Suprapubic skin (tissue), 4 donors: ENCODE measurements around the gene PIP5KL1. TPM values are rescaled to one million over a fixed set of nuclear protein-coding genes. Genes with fewer than 3 reads are reported as not detected.
A peak's percentile ranks its signal among the peaks of the same experiment; 100 is the strongest.

Experiments
- DNase-seq, 2 donors: peaks; one replicate each; pipeline ENCODE4 v3.0.0-alpha.2; 2019; ENCODE audit warnings: low spot score in 2 of 2
- H3K27ac ChIP-seq: fragments of 200-600 bp; sonication (generic); one replicate; pipeline ENCODE4 v1.5.1; 2019
- H3K27me3 ChIP-seq: fragments of 200-600 bp; sonication (generic); one replicate; pipeline ENCODE4 v1.5.1; 2019
- H3K36me3 ChIP-seq: fragments of 200-600 bp; sonication (generic); one replicate; pipeline ENCODE4 v1.5.1; 2019
- H3K4me1 ChIP-seq: fragments of 200-600 bp; sonication (generic); one replicate; pipeline ENCODE4 v1.5.1; 2019
- H3K4me3 ChIP-seq: fragments of 200-600 bp; sonication (generic); one replicate; pipeline ENCODE4 v1.5.1; 2019; ENCODE audit warnings: mild to moderate bottlenecking
- H3K9me3 ChIP-seq: fragments of 200-600 bp; sonication (generic); one replicate; pipeline ENCODE4 v1.5.1; 2019
- EP300 ChIP-seq: sonication (generic); formaldehyde crosslinking; IDR thresholded peaks from one replicate; pipeline ENCODE4 v1.6.1; 2017; ENCODE audit warnings: antibody characterized with exemption
- POLR2A ChIP-seq, 2 donors: fragments of 450-650 bp; IDR thresholded peaks; one replicate each; pipeline ENCODE4 v1.6.1; 2017; ENCODE audit warnings: antibody characterized with exemption in 2 of 2, mild to moderate bottlenecking in 2 of 2, moderate library complexity in 2 of 2
- POLR2AphosphoS5 ChIP-seq, 3 donors: sonication (generic); formaldehyde crosslinking; IDR thresholded peaks; one replicate each; pipeline ENCODE4 v1.6.1; 2017; ENCODE audit warnings: antibody characterized with exemption in 3 of 3
- WGBS: methylation state at CpG from one replicate; pipeline ENCODE4 v1.1.5; 2018; 5-methylcytosine and 5-hydroxymethylcytosine counted together
- total RNA-seq, 4 donors: library from RNA; depleted of rRNA; stranded (reverse); fragments of >200 nt; gene quantifications; one replicate each; pipeline ENCODE4 v1.1.0, GENCODE V29; 2016
- TF ChIP-seq, protein P1 (sequence below), 2 donors: fragments of 200-600 bp in 1 of 2; fragments of 450-650 bp in 1 of 2; sonication (generic) in 1 of 2; IDR thresholded peaks; one replicate each; pipeline ENCODE4 v1.5.1; 2016 to 2019; ENCODE audit warnings: antibody characterized with exemption in 2 of 2, mild to moderate bottlenecking in 1 of 2, moderate library complexity in 1 of 2

PIP5KL1 gene
- total RNA-seq, 4 donors from 2014 or later = 5.8 to 14.7 (median 9.2) TPM

- no peaks in the 10 kb centered on the region for H3K27me3 ChIP-seq
- DNase-seq = peak in 1 of 2 donors; percentile 67
- H3K27ac ChIP-seq = peak overlapping the region; percentile 81
- TF ChIP-seq POLR2A (IDR thresholded peaks at IDR 0.05) (no peak), EP300 (no peak), POLR2AphosphoS5 (IDR thresholded peaks at IDR 0.05) (no peak)
- TF ChIP-seq, protein P1, sequence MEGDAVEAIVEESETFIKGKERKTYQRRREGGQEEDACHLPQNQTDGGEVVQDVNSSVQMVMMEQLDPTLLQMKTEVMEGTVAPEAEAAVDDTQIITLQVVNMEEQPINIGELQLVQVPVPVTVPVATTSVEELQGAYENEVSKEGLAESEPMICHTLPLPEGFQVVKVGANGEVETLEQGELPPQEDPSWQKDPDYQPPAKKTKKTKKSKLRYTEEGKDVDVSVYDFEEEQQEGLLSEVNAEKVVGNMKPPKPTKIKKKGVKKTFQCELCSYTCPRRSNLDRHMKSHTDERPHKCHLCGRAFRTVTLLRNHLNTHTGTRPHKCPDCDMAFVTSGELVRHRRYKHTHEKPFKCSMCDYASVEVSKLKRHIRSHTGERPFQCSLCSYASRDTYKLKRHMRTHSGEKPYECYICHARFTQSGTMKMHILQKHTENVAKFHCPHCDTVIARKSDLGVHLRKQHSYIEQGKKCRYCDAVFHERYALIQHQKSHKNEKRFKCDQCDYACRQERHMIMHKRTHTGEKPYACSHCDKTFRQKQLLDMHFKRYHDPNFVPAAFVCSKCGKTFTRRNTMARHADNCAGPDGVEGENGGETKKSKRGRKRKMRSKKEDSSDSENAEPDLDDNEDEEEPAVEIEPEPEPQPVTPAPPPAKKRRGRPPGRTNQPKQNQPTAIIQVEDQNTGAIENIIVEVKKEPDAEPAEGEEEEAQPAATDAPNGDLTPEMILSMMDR (IDR thresholded peaks at IDR 0.05) = no peak
- H3K4me1 ChIP-seq = peaks cover 51% of the 10 kb centered on the region
- H3K4me3 ChIP-seq = peak overlapping the region; percentile 19
- no peaks in the 10 kb centered on the region for H3K9me3 ChIP-seq
- H3K36me3 ChIP-seq = no peaks in the 10 kb centered on the region
- 35% methylated on average over 8 of the region's 12 CpGs for WGBS
These were observed 26.0 kb downstream of the PIP5KL1 start for GRCh38 chr9:127904561-127905003.

GRCh38 chr9:127903557-127904475 is 26.8 kb downstream of the PIP5KL1 start:
- H3K36me3 ChIP-seq = no peaks in the 10 kb centered on the region
- H3K4me1 ChIP-seq = peaks cover 54% of the 10 kb centered on the region
- H3K9me3 ChIP-seq = no peaks in the 10 kb centered on the region
- H3K27ac ChIP-seq = peak overlapping the region; percentile 81
- no peak for TF ChIP-seq EP300
- peak in 1 of 3 donors; percentile 12 for TF ChIP-seq POLR2AphosphoS5 (IDR thresholded peaks at IDR 0.05)
- no peak for TF ChIP-seq POLR2A (IDR thresholded peaks at IDR 0.05)
- H3K4me3 ChIP-seq = peak overlapping the region; percentile 19
- DNase-seq = peak in 1 of 2 donors; percentile 90
- no peaks in the 10 kb centered on the region for H3K27me3 ChIP-seq
- 71% methylated on average over 11 of the region's 17 CpGs for WGBS

GRCh38 chr9:127899128-127899943 is 31.2 kb downstream of the PIP5KL1 start, which contains the start of gene ST6GALNAC6:
TSS of gene ST6GALNAC6 (minus strand) at chr9:127899603. CDS start at chr9:127897981, 1,622 bp downstream.
- no peaks in the 10 kb centered on the region for H3K9me3 ChIP-seq
- peaks cover 22% of the 10 kb centered on the region for H3K36me3 ChIP-seq
- peak within 1 kb of the TSS; percentile 97 for H3K27ac ChIP-seq
- peak within 1 kb of the TSS; percentile 97 for H3K4me3 ChIP-seq
- 0% methylated on average over 28 of the region's 89 CpGs for WGBS
- H3K27me3 ChIP-seq = no peaks in the 10 kb centered on the region
- peaks cover 52% of the 10 kb centered on the region for H3K4me1 ChIP-seq
- DNase-seq = peak in 1 of 2 donors; percentile 72
- TF ChIP-seq POLR2A (IDR thresholded peaks at IDR 0.05) = peak in 1 of 2 donors; percentile 56
- TF ChIP-seq, protein P1 (IDR thresholded peaks at IDR 0.05) = no peak

- WGBS = 19% methylated on average over 11 of the region's 32 CpGs
- peaks cover 29% of the 10 kb centered on the region for H3K36me3 ChIP-seq
- H3K27me3 ChIP-seq = no peaks in the 10 kb centered on the region
- H3K4me3 ChIP-seq = peak overlapping the region; percentile 97
- peaks cover 45% of the 10 kb centered on the region for H3K4me1 ChIP-seq
- TF ChIP-seq EP300 = no peak
- TF ChIP-seq POLR2AphosphoS5 (IDR thresholded peaks at IDR 0.05) = peak in 2 of 3 donors; percentile 38 to 58
- TF ChIP-seq, protein P1 (IDR thresholded peaks at IDR 0.05) = no peak
- H3K9me3 ChIP-seq = no peaks in the 10 kb centered on the region
- DNase-seq = peak in 1 of 2 donors; percentile 85
- peak overlapping the region; percentile 97 for H3K27ac ChIP-seq
These were observed 32.0 kb downstream of the PIP5KL1 start for GRCh38 chr9:127898433-127899127.

DNA sequence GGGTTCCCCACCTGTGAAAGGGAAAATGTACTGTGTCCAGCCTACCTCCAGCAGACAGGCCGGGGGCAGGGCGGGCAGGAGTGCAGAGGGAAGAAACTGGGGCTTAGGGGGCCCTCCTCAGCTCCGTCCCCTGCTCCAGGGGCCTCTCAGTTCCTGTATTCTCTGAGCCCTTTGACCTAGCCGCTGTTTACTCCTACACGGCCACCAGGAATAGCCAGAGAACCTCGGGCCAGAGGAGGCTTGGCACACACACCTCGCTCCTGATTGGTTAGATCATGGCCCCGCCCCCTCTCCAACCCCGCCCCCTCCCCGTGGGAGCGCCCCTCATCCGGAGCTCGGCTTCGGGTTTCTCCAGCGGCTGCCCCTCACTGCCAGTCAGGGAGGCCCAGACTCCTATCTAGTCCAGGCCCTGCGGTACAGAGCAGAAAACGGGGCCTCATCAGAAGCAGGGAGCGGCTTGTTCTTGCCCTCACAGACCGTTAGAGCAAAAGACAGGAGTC is 33.3 kb downstream of the PIP5KL1 start:
- H3K9me3 ChIP-seq = peaks cover 8% of the 10 kb centered on the region
- peaks cover 42% of the 10 kb centered on the region for H3K36me3 ChIP-seq
- WGBS = 60% methylated on average over 2 of the region's 19 CpGs
- peaks cover 39% of the 10 kb centered on the region for H3K4me1 ChIP-seq
- peak; percentile 88 to 94 for DNase-seq
- TF ChIP-seq POLR2A (IDR thresholded peaks at IDR 0.05) (no peak), EP300 (no peak), POLR2AphosphoS5 (IDR thresholded peaks at IDR 0.05) (no peak)
- TF ChIP-seq, protein P1 (IDR thresholded peaks at IDR 0.05) = no peak
- H3K27ac ChIP-seq = peak overlapping the region; percentile 97
- H3K27me3 ChIP-seq = no peaks in the 10 kb centered on the region
- peak overlapping the region; percentile 97 for H3K4me3 ChIP-seq
